Activated CD8-positive, alpha-beta memory T cell treated with anti-CD3 and anti-CD28 coated beads, Interleukin-2, amount 50 U/mL, for 4 hours (primary cell): ENCODE results near the gene RABEP1.

ENCODE experiments used
- DNase-seq: peaks from one replicate; pipeline ENCODE4 v3.0.0-alpha.2; 2020

RABEP1 gene

GRCh38 chr17:5282642-5283217, 646 bp downstream of the RABEP1 start:
- DNase-seq, result peak; percentile 59

DNA sequence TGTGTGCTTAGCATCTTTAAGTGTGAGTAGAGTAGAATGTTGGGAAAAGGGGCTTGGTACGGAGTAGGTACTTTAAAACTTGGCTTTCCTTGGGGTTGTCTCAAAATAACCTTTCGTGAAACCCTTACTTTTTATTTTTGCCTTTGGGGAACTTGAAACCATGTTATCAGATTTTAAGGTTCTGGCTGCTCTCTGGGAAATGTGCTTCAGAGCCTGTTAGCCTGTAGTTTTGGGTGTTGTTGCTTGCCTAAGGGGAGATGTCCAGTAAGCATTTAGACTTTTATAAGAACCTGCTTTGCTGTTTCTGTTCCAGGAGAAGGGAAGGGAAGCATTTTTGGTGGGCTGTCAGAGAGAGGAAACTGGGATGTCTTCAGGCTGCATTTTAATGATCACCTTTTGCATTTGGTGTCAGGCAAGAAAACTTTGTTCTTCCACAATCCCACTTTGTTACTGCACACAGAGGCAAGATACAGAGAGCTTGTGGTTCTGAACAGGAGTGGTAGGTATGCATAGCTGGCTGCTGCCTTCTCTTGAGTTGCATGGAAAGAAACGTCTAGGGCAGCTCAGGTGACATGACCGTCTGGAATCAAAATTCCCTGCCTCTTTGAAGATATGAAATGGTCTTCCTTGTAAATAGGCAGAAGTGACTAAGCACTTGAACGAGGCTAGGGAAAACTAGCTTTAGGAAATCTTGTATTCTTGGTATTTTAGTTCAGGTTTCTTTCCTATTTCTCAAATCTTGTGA, 1.7 kb downstream of the RABEP1 start:
- no peak for DNase-seq

- no peak for DNase-seq
These were observed 2.6 kb downstream of the RABEP1 start for GRCh38 chr17:5284681-5285080.

GRCh38 chr17:5286846-5287245, 4.8 kb downstream of the RABEP1 start:
- DNase-seq, result no peak

GRCh38 chr17:5291683-5292350, 9.7 kb downstream of the RABEP1 start:
- no peak for DNase-seq

DNA sequence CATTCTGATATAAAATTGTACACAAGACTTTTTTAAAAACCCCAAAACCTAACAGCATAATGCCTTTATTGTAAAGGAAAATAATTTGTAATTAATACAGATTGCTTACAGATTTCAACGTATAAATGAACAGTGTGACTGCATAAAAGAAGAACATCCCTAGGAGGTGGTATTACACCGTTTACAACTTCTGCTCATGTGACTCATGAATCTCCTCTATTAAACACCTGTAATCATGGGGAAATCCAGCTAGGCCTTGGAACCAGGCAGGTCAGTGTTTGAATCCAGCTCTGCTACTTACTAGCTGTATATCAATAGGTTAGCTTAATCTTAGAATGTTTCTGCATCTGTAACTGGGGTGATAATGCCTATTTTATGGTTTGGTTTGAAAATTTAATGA, 15.2 kb downstream of the RABEP1 start:
- no peak for DNase-seq

GRCh38 chr17:5299383-5299782, 17.3 kb downstream of the RABEP1 start:
- no peak for DNase-seq

DNA sequence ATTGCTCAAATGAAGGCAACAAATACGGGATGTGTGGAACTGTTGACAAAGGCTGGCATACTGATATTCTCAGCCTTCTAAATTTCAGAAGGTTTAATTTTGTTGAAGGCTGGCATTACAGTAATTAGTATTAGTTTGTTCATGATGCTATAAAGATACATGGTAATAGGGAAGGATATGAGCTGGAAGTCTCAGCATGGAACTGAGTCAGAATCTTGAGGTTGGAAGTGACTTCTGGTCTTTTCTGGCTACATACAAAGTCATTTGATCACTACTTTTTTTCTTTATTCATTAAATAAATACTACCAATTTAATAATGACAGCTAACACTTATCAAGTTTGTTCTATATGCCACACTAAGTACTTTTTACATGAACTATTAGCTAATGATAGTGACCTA, 22.6 kb downstream of the RABEP1 start:
- no peak for DNase-seq

GRCh38 chr17:5309851-5310250, 27.8 kb downstream of the RABEP1 start:
- DNase-seq, result no peak

DNA sequence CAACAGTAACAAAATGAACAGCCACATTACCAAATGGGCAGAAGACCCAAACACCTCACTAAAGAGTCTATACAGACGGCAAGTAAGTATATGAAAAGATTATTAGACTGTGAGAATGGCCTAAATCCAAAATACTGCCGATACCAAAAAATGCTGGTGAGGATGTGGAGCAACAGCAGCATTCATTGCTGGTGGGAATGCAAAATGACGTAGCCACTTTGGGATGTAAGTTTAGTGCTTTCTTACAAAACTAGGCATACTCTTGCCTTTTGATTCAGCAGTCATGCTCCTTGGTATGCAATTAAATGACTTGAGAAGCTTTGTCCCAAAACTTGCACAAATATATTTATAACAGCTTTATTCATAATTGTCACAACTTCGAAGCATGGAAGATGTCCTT, 43.8 kb downstream of the RABEP1 start:
- DNase-seq, result no peak

DNA sequence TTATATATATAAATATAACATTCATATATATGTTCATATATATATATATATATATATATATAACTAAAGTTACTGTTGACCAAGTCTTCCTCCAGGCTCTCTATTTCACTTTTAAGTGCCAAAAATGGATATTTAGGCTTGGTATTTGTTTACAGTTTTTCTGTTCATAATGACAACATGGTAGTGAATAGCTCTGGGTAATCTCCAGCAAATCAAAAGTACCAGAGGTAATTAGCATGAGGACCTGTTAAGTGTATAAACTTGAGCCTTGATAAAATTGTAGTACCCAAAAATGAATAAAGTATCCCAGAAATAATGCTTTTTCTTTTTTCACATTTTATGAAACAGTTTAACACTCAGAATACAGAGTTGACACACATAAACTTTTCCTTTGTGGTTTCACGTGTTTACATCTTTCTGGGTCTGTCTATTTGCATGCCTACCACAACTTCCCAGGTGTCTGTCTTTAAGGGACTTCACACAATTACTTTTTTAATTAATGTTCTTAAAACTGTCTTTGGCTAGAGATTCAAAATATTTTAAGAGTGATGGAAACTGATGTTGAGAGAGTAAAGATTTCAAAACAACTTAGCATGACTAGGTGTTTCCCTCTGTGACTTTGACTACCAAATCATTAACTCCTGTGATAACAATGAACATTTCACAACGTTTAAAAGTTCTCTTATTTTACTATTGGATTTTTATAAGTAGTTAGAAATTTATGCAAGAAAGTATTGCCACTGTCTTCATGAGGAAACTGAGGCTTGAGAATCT, 47.9 kb downstream of the RABEP1 start:
- no peak for DNase-seq

DNA sequence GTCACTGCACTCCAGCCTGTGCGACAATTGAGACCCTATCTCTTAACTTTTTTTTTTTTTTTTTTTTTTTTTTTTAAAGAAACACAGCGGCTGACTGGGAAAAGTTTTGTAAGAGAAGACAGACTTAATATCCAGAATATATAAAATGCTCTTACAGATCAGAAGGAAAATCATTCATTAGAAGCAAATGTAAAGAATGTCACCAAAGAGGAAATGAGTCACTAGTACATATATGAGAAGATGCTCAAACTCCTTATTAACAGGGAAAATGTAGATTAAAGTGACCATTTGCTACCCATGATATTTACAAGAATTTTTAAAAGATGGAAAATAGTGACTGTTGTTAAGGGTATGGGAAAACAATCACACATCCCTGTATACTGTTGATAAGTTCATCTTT, 48.9 kb downstream of the RABEP1 start:
- DNase-seq, result no peak

- no peak for DNase-seq
These were observed 49.4 kb downstream of the RABEP1 start for GRCh38 chr17:5331506-5331905.

DNA sequence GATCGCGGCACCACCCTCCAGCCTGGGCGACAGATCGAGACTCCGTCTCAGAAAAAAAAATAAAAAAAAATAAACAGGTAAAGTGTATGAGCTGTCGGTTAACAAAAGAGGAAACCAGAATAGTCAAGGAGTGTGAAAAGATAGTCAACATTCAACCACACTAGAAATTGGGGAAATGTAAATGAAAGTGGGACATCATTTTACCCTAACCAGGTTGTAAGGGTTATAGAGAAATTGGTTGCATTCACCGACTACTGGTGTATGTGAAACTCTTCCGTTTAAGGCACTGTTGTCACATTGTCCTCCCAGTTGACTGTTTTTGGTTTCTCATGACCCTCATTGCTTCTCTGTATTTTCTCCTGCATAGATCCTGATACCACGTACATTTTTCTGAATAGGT, 62.8 kb downstream of the RABEP1 start:
- DNase-seq, result no peak

DNA sequence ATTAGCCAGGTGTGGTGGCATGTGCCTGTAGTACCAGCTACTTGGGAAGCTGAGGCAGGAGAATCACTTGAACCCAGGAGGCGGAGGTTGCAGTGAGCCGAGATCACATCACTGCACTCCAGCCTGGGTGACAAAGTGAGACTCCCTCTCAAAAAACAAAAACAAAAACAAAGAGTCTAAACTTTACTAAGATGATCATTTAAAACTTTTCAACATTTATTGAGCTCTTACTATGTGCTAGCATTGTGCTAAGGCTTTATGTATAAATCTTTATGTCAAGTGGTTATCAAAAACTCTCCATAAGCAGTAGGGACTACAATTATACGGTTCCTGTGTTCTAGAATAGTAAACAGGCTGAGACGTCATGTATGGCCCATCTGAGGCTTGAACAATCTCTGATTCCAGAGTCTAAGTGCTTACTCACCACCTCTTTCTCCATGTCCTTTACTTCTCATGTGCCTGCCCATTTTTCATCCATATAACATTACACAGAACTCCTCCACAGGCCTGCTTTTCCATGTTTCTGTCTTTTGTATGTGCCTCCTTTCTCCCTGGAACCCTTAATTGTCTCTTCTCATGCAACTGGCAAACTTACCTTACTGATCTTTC, 70.7 kb downstream of the RABEP1 start:
- DNase-seq, result no peak

- DNase-seq, result no peak
These were observed 72.2 kb downstream of the RABEP1 start for GRCh38 chr17:5354310-5354709.

DNA sequence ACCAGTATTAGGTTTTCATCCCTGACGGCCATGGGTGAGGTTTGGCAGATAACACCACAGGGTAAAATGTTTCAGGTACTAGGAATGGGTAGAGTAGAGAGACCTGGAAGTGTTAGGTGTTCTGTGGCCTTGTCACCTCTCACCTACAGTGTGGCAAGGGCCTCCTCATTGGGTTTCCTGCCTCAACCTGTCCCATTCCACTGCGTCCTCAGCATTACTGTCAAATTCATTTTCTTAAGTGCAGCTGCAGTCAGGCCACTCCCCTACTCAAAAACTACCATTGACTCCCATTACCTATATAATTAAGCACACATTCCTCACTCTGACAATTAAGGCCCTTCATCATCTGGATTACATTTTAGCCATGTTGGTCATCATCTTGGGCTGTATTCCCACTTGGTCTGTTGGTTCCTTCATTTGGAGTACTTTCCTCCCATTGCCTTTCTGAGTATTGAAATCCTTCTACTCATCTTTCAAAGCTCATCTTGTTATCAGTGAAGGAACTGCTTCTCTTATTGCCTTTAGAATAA, 72.9 kb downstream of the RABEP1 start:
- no peak for DNase-seq

DNA sequence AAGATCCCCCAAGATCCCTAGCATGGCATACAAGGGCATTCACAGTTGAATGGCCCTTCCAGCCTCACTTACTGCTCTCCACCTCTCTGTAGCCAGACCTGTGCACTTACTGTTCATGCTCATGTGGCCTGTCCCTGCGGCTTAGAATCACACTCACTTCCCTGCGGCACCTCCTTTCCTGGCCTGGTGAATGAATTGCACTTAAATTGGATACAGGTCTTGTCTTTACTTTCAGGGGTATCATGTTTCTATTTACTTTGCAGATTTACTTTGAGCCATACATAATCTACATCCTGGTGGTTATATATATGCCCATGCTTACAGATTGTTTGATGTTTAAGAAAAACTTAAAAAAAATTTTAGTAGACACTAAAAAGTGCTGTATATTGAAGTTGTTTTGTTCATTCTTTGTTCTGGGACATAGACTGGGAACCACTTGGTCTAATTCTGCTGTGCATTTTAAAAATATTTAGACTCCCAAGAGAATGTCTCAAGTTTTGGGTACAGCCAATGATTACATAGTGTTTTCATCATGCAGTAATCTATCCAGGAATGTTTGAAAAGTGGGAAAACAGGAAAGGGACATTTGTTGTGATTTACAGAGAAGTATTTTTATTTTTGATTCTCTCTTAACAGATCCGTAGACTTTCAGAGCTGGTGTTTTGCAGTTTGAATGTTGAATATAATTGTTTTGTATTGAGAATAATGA, 73.5 kb downstream of the RABEP1 start:
- DNase-seq, result no peak

DNA sequence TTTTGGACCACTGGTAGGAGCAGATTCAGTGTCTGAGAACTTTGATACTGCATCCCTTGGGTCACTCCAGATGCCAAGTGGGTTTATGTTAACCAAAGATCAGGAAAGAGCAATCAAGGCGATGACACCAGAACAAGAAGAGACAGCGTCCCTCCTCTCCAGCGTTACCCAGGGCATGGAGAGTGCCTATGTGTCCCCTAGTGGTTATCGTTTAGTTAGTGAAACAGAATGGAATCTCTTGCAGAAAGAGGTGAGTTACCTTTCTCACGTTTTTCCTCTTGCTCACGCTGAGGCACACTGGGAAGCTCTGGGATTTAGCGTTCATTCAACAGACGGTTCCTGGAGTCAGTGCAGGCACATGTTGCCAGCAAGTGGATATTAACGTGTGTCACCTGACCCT, 79.3 kb downstream of the RABEP1 start:
- no peak for DNase-seq

GRCh38 chr17:5362162-5362811, 80.2 kb downstream of the RABEP1 start:
- no peak for DNase-seq

DNA sequence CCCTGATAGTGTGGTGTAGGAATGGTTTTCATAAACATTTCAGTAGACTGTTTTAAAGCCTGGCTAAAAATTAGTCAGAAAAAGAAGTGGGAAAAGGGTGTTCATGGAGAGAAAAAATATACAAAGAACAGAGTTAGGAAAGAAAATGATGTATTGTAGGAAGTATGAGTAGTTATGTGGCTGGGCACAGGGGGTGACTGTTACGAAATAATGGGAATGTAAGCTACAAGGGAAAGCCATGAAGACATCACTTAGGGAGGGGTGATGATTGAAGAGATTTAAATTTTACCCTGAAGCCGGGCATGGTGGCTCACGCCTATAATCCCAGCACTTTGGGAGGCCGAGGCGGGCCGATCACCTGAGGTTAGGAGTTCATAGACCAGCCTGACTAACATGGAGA, 82.1 kb downstream of the RABEP1 start:
- no peak for DNase-seq

DNA sequence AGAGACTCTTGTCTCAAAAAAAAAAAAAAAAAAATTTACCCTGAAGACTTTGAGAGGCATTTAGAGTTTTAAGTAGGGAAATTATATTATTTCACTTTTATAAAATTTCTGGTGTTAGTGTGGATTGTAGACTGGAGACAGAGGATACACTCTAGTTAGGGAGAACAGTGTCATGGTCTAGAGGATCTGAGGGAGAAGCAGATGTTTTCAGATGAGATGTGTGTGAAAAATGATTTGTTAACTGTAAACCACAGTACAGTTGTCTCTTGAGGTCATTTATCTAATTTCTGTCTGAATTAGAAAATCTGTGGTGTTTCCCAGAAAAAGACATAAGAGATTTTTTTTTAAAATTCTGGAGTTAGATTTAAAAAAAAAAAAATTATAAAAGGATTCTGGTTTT, 82.6 kb downstream of the RABEP1 start:
- DNase-seq, result no peak
